ENCODE data around the gene TCERG1L.

DNA sequence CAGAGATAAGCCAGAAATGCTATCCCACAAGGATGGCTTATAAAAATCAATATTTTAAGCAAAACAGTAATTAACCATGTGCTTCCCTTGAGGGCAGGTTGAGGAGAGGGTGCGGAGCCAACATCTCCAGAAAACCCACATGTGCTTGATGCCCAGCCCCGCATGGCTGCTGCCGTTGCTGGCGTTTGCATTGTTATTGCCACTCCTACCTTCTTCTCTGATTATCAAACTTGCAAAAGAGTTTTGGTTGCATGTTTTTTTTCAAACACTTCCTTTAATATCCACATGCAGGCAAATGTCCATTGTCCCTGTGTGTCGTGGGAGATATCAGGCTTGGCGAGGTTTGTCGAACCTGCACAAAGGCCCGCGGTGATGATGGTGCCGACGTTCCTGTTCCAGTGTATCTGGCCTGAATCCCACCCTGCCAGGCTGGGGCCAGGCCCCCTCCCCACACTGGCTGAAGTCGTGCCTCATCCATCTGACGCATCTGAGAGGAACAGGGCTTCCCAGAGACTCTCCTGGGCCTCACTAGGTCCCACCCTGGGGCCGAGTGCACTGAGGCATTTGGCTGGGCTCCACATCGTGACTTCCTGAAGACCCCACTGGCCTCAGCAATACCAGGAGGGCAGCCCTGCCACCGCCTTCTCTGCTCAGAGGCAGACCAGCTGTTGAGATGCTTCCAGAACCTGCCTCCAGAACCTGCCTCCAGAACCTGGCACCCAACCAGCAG, 40.9 kb downstream of the TCERG1L start:
- TF ChIP-seq CTCF (IDR thresholded peaks at IDR 0.05), result no peak
- TF ChIP-seq POLR2A (IDR thresholded peaks at IDR 0.05), result no peak
